Epidermal melanocyte (primary cell): ENCODE measurements around the gene TPH2.

Experiments used
- DNase-seq: peaks from one replicate; pipeline ENCODE4 v3.0.0; 2011; ENCODE audit warnings: low spot score; ENCODE audit not compliant: insufficient read length

TPH2 gene

DNA sequence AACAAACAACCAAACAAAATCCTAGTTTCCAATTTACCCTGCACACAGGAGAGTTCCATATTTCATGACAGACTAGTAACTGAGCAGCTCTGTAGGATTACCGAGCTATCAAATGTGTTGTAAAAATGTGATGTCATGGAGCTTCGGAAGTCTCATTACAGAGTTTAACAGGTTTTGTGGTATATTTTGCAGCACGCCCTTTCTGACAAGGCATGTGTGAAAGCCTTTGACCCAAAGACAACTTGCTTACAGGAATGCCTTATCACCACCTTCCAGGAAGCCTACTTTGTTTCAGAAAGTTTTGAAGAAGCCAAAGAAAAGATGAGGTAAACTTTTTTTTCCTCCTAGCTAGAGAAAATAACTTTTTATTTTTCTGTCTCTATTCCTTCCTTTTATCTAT is 92.4 kb downstream of the TPH2 start:
- no peak for DNase-seq

DNA sequence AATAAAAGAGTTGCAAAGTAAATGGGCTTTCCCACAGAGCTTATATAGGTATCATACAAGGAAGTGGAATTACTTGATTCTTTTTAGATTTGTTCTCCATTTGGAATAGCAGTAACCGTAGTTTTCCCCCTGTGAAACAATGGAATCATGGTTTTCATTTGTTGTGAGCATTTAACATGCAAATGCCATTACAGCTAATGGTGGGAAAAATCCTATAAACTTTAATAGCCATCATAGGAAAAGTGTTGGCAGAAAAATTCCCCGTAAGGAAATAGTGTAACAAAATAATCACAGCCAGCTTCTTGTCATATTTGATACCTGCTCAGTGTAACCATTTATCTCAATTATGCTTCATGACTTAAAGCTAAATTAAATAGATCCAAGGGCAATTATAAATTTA is 95.3 kb downstream of the TPH2 start:
- no peak for DNase-seq

DNA sequence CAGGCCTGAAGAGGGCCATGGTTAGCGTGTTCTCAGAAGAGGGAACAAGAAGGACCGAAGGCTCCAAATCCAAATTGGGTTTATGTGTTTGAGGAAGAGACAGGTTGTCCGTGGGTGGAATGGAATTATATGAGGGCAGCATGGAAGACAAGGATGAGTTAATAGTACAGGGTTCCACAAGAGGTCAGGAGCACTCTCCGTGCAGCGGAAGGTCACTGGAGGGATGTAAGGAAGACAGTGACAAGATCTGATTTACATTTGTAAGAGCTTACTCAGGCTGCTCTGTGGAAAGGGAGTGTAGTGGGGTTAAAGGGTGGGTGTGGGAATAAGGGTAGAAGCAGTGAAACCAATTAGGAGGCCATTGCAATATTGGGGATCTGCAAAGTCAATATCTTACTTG is 97.0 kb downstream of the TPH2 start:
- no peak for DNase-seq

- no peak for DNase-seq
Observed at GRCh38 chr12:72036393-72036792, 97.7 kb downstream of the TPH2 start.

- DNase-seq = no peak
Observed at GRCh38 chr12:72037006-72037795, 98.6 kb downstream of the TPH2 start.

DNA sequence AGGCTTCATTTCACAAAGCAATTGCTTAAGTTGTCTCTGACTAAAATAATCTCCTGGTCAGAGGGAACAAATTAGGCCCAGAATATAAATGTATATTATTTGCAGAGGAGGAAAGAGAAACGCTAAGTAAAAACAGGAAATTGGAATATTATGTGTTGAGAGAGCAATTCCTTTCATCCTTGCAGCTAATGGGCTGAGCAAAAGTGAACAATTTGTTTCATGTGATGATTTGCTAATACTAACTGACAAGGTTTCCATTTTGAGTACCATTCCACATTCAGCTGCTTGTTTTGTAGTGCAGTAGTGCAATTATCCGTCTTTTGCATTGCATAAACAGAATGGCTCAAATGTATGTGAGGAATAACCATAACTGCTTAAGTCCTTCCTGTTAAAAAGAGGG is 103.2 kb downstream of the TPH2 start:
- no peak for DNase-seq

GRCh38 chr12:72053604-72054003 is 115.0 kb downstream of the TPH2 start:
- no peak for DNase-seq

DNA sequence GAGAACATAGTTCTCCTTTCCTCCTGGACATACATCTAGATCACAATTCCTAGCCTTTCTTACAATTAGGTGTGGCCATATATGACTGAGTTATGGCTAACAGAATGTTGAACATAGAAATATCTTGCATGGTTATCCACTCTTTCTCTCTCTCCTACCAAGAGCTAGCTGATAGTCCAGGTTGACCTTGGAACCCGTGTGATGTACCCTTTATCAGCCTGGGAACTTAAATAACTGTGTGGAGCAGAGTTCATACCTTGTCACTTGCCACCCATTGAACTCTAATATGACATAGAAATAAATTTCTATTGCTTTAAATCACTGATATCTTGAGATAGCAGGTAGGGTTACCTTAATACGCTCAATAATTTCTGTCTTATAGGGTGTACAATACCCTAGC is 115.9 kb downstream of the TPH2 start:
- no peak for DNase-seq

DNA sequence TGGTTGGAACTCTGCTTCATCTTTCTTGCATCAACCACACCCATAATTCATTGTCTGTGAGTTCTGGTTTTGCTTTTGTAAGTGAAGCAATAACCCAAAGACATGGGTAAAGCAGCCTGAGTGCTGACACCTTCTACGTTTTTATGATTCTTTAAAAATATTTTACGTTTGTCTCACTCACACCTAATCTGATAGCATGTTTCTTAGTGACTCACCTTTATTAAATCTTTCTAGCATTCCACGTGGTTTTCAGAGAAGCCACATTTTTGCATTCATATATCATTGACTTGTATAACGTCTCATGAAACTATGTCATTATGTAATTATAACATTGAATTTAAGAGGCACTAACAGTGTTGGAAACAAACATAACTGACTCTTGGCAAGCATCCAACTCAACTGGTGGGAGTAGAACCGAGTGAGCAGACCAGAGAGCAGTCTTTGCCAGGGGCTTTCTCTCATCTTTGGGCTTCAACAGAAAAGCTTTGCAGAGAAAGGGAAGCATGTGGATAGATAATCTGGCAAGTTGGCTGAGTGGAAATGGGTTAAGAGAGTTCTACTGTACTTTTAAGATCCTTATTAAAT is 118.8 kb downstream of the TPH2 start:
- DNase-seq = no peak

DNA sequence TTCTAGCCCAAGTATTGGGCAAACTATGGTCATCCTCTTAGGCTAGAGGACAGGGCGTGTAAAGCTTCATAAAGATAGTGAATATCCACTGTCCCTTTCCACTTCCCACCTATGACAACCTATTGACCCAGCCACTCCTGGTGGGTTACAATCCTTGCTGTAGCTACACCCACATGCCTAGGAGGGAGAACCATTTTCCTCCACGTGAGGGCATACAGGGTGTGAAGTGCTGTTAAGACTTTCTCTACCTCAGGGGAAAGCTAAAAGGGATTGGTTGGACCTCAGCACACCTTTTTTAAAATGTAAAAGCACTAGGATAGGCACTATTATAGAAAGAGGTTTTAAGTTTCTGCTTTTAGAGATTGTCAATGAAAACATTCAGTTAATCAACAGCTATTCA is 124.4 kb downstream of the TPH2 start:
- DNase-seq = no peak

DNA sequence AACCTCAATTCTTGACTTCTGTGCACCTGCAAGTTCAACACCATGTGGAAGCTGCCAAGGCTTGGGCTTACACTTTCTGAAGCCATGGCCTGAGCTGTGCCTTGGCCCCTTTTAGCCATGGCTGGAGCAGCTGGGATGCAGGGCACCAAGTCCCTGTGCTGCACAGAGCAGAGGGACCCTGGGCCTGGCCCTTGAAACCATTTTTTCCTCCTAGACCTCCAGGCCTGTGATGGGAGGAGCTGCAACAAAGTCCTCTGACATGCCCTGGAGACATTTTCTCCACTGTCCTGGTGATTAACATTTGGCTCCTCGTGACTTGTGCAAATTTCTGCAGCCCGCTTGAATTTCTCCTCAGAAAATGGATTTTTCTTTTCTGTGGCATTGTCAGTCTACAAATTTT is 132.4 kb downstream of the TPH2 start:
- DNase-seq = no peak

- DNase-seq = peak; percentile 31
Observed at GRCh38 chr12:72072592-72073212, 134.1 kb downstream of the TPH2 start.

DNA sequence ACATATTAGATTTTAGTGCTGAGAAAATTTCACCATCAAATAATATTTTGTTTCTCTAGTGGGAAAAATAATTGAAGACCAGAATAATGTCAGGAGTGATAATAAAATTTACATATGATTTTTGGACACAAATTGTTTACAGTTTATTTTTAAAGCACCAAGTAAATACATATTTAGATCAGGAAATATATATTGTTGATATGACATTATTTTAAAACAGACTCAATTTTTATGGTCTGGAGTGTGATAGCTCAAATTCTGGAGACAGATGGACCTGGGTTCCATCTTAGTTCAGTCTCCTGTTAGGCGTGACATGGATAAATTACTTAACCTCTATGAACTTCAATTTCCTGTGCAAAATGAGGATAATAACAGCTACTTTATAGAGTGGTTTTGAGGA is 135.4 kb downstream of the TPH2 start:
- DNase-seq = no peak

GRCh38 chr12:72074956-72075355 is 136.3 kb downstream of the TPH2 start:
- DNase-seq = no peak

GRCh38 chr12:72075401-72075800 is 136.8 kb downstream of the TPH2 start:
- DNase-seq = no peak

DNA sequence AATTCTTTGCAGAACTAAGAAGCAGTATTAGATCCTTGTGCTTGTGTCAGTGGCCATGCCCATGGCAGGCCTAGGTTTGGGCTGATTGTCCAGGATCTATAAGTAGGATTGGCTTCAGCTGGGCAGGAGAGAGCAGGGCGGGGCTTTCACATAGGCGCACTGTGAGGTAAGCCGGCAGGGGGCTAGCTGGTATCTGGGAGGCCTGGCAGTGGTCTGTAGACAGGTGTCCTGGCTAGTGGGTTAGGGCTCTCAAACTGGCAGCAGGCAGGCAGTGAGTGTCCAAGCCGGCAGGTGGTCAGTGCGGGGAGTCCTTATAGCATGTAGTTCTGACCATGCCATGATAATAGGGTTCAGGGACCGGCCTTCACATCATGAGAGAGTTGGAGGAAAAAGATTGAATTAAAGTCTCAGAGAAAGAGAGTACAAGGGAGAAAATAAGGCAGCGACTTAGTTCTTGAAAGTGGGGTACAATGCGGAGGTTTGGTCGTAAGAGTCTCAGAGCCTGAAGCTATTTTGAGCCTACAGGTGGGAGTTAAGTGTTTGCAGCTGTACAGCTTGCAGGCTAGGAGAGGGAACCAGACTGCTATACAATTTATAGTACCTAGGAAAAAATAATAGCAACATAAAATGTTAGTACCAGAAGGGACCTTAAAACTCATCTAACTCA is 137.4 kb downstream of the TPH2 start:
- DNase-seq = no peak

GRCh38 chr12:72076558-72076915 is 137.9 kb downstream of the TPH2 start:
- no peak for DNase-seq

DNA sequence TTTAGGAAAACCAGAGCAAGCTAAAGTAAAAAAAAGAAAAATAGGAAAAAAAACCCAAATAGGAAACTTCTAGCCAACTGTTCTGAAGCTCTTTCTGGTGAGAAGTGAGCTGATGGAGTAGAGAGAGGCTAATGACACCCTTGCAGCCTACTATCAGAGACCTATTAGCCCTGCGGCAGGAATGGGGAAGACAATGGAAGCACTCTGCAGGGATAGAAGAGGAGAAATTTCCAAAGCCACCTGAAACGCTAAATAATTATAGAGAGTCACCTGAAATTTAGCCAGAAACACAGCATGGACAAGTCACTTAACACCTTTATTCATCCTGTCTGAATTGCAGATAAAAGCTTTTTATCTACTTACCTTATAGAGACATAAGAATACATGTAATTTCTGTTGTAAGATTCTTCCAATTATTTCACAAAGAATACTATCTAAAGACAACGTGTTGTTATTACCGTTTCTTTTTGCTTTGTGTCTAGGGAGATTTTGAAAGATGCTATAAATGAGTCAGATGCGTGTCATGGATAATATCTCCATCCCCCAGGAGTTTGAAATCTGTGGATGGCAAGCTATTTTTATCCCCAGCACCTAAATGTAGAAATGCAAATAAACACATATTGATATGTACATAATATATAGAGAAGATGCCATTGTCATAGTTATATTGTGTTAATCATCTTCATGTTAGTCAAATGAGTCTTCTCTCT is 138.6 kb downstream of the TPH2 start:
- no peak for DNase-seq

- DNase-seq = no peak
Observed at GRCh38 chr12:72081777-72082176, 143.1 kb downstream of the TPH2 start.
